Suprapubic skin (tissue), 4 donors: Measurements from ENCODE around the gene DGCR2. TPM values are rescaled to one million over a fixed set of nuclear protein-coding genes. Genes with fewer than 3 reads are reported as not detected.

Experiments
- DNase-seq, 2 donors: peaks; one replicate each; pipeline ENCODE4 v3.0.0-alpha.2; 2019; ENCODE audit warnings: low spot score in 2 of 2
- H3K27ac ChIP-seq: fragments of 200-600 bp; sonication (generic); one replicate; pipeline ENCODE4 v1.5.1; 2019
- H3K27me3 ChIP-seq: fragments of 200-600 bp; sonication (generic); one replicate; pipeline ENCODE4 v1.5.1; 2019
- H3K36me3 ChIP-seq: fragments of 200-600 bp; sonication (generic); one replicate; pipeline ENCODE4 v1.5.1; 2019
- H3K4me1 ChIP-seq: fragments of 200-600 bp; sonication (generic); one replicate; pipeline ENCODE4 v1.5.1; 2019
- H3K4me3 ChIP-seq: fragments of 200-600 bp; sonication (generic); one replicate; pipeline ENCODE4 v1.5.1; 2019; ENCODE audit warnings: mild to moderate bottlenecking
- H3K9me3 ChIP-seq: fragments of 200-600 bp; sonication (generic); one replicate; pipeline ENCODE4 v1.5.1; 2019
- EP300 ChIP-seq: sonication (generic); formaldehyde crosslinking; IDR thresholded peaks from one replicate; pipeline ENCODE4 v1.6.1; 2017; ENCODE audit warnings: antibody characterized with exemption
- POLR2A ChIP-seq, 2 donors: fragments of 450-650 bp; IDR thresholded peaks; one replicate each; pipeline ENCODE4 v1.6.1; 2017; ENCODE audit warnings: antibody characterized with exemption in 2 of 2, mild to moderate bottlenecking in 2 of 2, moderate library complexity in 2 of 2
- POLR2AphosphoS5 ChIP-seq, 3 donors: sonication (generic); formaldehyde crosslinking; IDR thresholded peaks; one replicate each; pipeline ENCODE4 v1.6.1; 2017; ENCODE audit warnings: antibody characterized with exemption in 3 of 3
- whole genome bisulfite sequencing: methylation state at CpG from one replicate; pipeline ENCODE4 v1.1.5; 2018; 5-methylcytosine and 5-hydroxymethylcytosine counted together
- total RNA-seq, 4 donors: library from RNA; depleted of rRNA; stranded (reverse); fragments of >200 nt; gene quantifications; one replicate each; pipeline ENCODE4 v1.1.0, GENCODE V29; 2016
- TF ChIP-seq, protein P1 (sequence below), 2 donors: fragments of 200-600 bp in 1 of 2; fragments of 450-650 bp in 1 of 2; sonication (generic) in 1 of 2; IDR thresholded peaks; one replicate each; pipeline ENCODE4 v1.5.1; 2016 to 2019; ENCODE audit warnings: antibody characterized with exemption in 2 of 2, mild to moderate bottlenecking in 1 of 2, moderate library complexity in 1 of 2

Gene DGCR2, protein sequence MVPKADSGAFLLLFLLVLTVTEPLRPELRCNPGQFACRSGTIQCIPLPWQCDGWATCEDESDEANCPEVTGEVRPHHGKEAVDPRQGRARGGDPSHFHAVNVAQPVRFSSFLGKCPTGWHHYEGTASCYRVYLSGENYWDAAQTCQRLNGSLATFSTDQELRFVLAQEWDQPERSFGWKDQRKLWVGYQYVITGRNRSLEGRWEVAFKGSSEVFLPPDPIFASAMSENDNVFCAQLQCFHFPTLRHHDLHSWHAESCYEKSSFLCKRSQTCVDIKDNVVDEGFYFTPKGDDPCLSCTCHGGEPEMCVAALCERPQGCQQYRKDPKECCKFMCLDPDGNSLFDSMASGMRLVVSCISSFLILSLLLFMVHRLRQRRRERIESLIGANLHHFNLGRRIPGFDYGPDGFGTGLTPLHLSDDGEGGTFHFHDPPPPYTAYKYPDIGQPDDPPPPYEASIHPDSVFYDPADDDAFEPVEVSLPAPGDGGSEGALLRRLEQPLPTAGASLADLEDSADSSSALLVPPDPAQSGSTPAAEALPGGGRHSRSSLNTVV
- total RNA-seq, result 100 to 1,000 TPM; 115 to 172 (median 130) TPM

DNA sequence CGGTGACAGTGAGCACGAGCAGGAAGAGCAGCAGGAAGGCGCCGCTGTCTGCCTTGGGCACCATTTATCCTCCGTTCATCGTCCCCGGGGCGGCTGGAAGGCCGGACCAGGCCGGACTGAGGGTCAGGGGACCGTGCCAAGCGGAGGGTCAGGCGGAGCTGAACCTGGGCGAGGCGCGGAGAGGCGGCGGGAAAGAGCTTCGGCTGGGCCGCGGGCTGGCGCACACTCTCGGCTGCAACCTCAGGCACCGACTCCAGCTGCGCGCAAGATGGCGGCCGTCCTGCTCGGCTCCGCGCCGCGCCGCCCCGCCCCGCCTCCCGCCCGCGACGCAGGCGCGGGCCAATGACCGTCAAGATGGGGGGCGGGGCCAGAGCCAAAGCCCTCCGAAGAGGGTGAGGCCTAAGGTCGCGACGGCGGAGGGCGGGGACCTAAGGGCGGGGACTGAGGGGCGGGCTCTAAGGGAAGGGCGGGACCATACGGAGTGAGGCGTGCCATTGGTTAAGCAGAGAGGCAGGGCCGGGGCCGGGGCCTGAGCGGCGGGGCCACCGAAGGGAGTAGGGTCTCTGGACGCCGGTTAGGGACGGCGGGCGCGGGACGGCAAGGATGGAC, at the start of gene DGCR2:
Gene DGCR2, minus strand, starts transcription at position 270 of the 609 bp plus-strand sequence. Its CDS starts 206 bp downstream, at position 64.
- peak; percentile 98 to 99 for DNase-seq
- H3K27me3 ChIP-seq, result no peaks in the 10 kb centered on the region
- peak within 1 kb of the TSS; percentile 96 for H3K27ac ChIP-seq
- peaks cover 59% of the 10 kb centered on the region for H3K4me1 ChIP-seq
- no peaks in the 10 kb centered on the region for H3K9me3 ChIP-seq
- no peaks in the 10 kb centered on the region for H3K36me3 ChIP-seq
- WGBS, result 3% methylated on average over 12 of the region's 67 CpGs
- peak within 1 kb of the TSS; percentile 98 for H3K4me3 ChIP-seq
- peak in 1 of 3 donors; percentile 77 for TF ChIP-seq POLR2AphosphoS5 (IDR thresholded peaks at IDR 0.05)
- TF ChIP-seq, protein P1, sequence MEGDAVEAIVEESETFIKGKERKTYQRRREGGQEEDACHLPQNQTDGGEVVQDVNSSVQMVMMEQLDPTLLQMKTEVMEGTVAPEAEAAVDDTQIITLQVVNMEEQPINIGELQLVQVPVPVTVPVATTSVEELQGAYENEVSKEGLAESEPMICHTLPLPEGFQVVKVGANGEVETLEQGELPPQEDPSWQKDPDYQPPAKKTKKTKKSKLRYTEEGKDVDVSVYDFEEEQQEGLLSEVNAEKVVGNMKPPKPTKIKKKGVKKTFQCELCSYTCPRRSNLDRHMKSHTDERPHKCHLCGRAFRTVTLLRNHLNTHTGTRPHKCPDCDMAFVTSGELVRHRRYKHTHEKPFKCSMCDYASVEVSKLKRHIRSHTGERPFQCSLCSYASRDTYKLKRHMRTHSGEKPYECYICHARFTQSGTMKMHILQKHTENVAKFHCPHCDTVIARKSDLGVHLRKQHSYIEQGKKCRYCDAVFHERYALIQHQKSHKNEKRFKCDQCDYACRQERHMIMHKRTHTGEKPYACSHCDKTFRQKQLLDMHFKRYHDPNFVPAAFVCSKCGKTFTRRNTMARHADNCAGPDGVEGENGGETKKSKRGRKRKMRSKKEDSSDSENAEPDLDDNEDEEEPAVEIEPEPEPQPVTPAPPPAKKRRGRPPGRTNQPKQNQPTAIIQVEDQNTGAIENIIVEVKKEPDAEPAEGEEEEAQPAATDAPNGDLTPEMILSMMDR (IDR thresholded peaks at IDR 0.05), result no peak
- TF ChIP-seq POLR2A (IDR thresholded peaks at IDR 0.05), result peak; percentile 28 to 50
- TF ChIP-seq EP300, result no peak

DNA sequence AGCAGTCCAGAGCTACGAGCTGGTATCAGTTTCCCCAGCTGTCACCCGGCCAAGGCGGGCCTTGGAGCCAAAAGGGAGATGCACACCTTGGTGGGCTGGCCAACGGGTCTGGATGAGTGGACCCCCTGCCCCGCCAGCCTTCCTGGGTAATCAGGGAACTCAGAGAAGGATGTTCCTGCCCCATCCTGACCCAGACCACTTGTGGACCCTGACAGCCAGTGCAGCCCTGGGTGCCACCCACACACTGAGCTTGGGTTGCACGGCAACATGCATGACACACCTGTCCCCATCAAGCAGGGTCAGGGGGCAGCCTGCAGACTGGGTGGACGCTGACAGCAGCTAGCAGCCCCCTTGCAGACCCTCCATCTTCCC, 47.7 kb upstream of the DGCR2 start:
- Histone ChIP-seq H3K9me3 (no peaks in the 10 kb centered on the region), H3K27ac (no peak overlapping the region), H3K4me1 (peaks cover 47% of the 10 kb centered on the region), H3K27me3 (peaks cover 45% of the 10 kb centered on the region), H3K36me3 (no peaks in the 10 kb centered on the region), H3K4me3 (peak overlapping the region; percentile 30)
- DNase-seq, result peak in 1 of 2 donors; percentile 66
- no CpG with 5 or more reads among the region's 7 CpGs for WGBS
- TF ChIP-seq, protein P1 (IDR thresholded peaks at IDR 0.05), result no peak
- TF ChIP-seq EP300 (no peak), POLR2A (IDR thresholded peaks at IDR 0.05) (no peak), POLR2AphosphoS5 (IDR thresholded peaks at IDR 0.05) (no peak)

DNA sequence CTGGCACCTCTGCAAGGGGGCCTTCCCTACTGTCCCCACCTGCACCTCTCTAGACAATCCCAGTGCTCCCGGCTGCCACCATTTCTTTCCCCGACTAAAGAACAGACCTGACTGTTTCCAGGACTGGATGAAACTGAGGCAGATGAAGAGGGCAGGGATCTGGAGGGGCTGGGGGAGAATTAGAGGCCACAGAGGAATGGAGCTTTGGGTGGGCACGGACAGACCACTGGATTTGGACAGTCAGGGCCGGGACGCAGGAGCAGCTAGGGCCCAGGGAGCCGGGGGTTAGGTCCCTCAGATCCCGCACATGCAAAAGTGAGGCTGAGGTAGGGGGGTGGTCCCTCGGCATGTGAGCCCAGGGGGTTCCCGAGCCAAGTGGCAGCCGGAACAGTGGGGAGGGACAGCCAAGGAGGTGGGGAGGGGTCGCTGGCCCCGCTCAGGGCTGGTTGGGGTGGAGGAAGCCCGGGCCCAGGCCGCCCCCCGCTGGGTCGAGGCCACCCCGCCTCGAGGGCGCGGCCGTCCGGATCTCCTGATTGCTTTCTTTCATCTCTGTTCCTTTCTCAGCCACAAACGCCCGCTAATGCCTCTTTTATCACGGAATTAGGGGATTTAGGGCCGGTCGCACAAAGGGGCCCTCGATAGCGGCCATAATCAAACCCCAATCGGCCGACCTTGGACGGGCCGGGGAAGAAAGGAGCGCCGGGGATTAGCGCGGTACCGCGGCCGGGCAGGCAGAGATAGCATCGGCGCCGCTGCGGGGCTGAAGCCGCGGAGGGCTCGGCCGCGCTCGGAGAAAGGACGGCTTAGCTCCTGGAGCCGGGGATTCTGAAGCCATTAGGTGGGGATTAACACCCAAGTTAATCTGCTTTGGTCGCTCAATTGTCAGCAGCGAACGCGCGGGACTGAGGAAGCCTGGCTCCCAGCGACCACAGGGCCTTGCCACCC, 47.1 kb upstream of the DGCR2 start:
- 18% methylated on average over 10 of the region's 58 CpGs for WGBS
- no peak overlapping the region for H3K27ac ChIP-seq
- peaks cover 40% of the 10 kb centered on the region for H3K4me1 ChIP-seq
- peaks cover 52% of the 10 kb centered on the region for H3K27me3 ChIP-seq
- H3K4me3 ChIP-seq, result peak overlapping the region; percentile 30
- TF ChIP-seq, protein P1 (IDR thresholded peaks at IDR 0.05), result no peak
- TF ChIP-seq POLR2AphosphoS5 (IDR thresholded peaks at IDR 0.05) (no peak), EP300 (no peak), POLR2A (IDR thresholded peaks at IDR 0.05) (no peak)
- no peaks in the 10 kb centered on the region for H3K36me3 ChIP-seq
- H3K9me3 ChIP-seq, result no peaks in the 10 kb centered on the region
- peak in 1 of 2 donors; percentile 62 for DNase-seq

DNA sequence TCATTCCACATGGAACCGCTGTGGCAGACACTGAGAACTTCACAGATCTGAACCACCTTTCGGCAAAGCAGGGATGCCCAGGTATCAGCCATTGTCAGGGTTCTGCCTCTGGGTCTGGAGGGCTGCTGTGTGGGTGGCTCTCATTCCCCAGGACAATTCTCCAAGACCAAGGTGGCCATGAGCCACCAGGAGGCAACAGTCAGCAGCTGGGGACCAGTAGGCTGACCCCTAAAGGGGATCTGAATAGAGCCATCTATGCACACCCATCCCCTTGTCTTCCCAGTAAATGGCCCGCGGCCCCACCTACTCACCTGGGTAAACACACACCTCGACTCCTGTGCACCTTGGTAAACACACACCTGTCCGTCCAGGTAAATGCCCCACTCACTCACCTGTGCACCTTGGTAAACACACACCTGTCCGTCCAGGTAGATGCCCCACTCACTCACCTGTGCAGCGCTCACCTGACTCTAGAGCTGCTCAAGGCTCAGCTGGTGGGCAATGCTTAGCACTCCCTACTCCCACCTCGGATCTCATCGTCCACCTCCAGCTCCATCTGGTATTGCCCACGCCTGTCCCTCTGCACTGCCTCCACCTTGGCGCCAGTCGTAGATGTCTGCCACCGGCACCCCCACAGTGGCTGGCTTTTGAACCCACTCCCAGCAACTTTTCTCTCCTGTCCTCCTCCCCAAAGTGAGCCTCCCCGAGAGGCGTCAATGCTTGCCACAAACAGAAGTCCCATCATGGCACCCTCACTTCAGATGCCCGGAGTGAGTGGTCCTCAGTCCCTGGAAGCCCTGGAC, 46.1 kb upstream of the DGCR2 start:
- Histone ChIP-seq H3K36me3 (no peaks in the 10 kb centered on the region), H3K27ac (no peak overlapping the region), H3K27me3 (peaks cover 52% of the 10 kb centered on the region), H3K9me3 (no peaks in the 10 kb centered on the region), H3K4me1 (peaks cover 30% of the 10 kb centered on the region), H3K4me3 (no peak overlapping the region)
- no peak for TF ChIP-seq EP300
- no peak for TF ChIP-seq POLR2A (IDR thresholded peaks at IDR 0.05)
- no peak for TF ChIP-seq POLR2AphosphoS5 (IDR thresholded peaks at IDR 0.05)
- TF ChIP-seq, protein P1 (IDR thresholded peaks at IDR 0.05), result no peak
- DNase-seq, result no peak
- WGBS, result 74% methylated on average over 17 of the region's 17 CpGs
